Stimulated activated naive CD8-positive, alpha-beta T cell treated with anti-CD3 and anti-CD28 coated beads, Interleukin-15, Interleukin-2, amounts not matched to agents 100 ng/mL and 50 ng/mL, for 24 hours (primary cell): ENCODE results near the gene RNU6-7.

Source experiments
- H3K27ac Mint-ChIP-seq: one replicate; pipeline ENCODE4 v1.8.0; 2021; ENCODE audit warnings: mild to moderate bottlenecking, mixed read lengths
- H3K27me3 Mint-ChIP-seq: one replicate; pipeline ENCODE4 v1.8.0; 2021; ENCODE audit warnings: mixed read lengths
- H3K36me3 Mint-ChIP-seq: one replicate; pipeline ENCODE4 v1.8.0; 2021; ENCODE audit warnings: low read depth, mixed read lengths
- H3K4me1 Mint-ChIP-seq: one replicate; pipeline ENCODE4 v1.8.0; 2021; ENCODE audit warnings: low read depth, mixed read lengths
- H3K4me3 Mint-ChIP-seq: one replicate; pipeline ENCODE4 v1.8.0; 2021; ENCODE audit warnings: mild to moderate bottlenecking, mixed read lengths
- H3K9me3 Mint-ChIP-seq: one replicate; pipeline ENCODE4 v1.8.0; 2021; ENCODE audit warnings: mixed read lengths

The RNU6-7 gene

DNA sequence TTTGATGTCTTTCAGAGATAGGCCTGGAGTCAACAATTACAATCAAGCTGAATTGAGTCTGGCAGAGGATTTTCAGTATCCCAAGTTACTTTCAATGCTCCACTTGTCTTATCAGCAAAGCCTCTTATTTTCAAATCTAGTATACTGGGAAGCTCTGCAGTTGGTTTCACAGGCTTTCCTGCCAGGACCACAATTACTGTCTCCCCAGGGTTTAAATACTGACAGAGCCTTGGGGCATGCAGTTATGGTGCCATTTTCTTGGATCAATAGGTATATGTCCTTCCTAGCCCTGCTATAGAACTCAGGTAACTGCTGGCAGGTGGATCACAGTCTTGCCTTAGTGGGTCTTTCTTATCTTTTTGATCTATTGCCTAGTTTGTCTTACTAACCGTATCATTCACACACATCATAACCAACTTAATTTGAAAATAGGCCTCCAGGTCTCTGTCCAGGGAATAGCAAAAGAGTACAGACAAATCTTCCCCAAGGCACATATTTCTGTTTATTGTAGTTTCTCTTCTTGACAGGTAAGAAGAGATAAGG is 23.6 kb downstream of the RNU6-7 start:
- Mint-ChIP-seq H3K36me3 (no peaks in the 10 kb centered on the region), H3K9me3 (no peaks in the 10 kb centered on the region), H3K27me3 (no peaks in the 10 kb centered on the region), H3K27ac (no peak overlapping the region), H3K4me1 (no peaks in the 10 kb centered on the region), H3K4me3 (no peak overlapping the region)

- no peaks in the 10 kb centered on the region for H3K27me3 Mint-ChIP-seq
- no peaks in the 10 kb centered on the region for H3K4me1 Mint-ChIP-seq
- H3K9me3 Mint-ChIP-seq, result no peaks in the 10 kb centered on the region
- H3K27ac Mint-ChIP-seq, result no peak overlapping the region
- H3K4me3 Mint-ChIP-seq, result no peak overlapping the region
- no peaks in the 10 kb centered on the region for H3K36me3 Mint-ChIP-seq
Measured at GRCh38 chr14:32226056-32226455, 24.2 kb downstream of the RNU6-7 start.

GRCh38 chr14:32230181-32230580 is 28.3 kb downstream of the RNU6-7 start:
- H3K27me3 Mint-ChIP-seq, result no peaks in the 10 kb centered on the region

GRCh38 chr14:32230695-32231280 is 28.9 kb downstream of the RNU6-7 start:
- H3K27me3 Mint-ChIP-seq, result no peaks in the 10 kb centered on the region
- H3K9me3 Mint-ChIP-seq, result no peaks in the 10 kb centered on the region
- H3K4me1 Mint-ChIP-seq, result peaks cover 5% of the 10 kb centered on the region
- no peaks in the 10 kb centered on the region for H3K36me3 Mint-ChIP-seq
- no peak overlapping the region for H3K27ac Mint-ChIP-seq
- H3K4me3 Mint-ChIP-seq, result no peak overlapping the region

More at GRCh38 chr14:32230181-32230580, 28.3 kb downstream of the RNU6-7 start:
- Mint-ChIP-seq H3K4me3 (no peak overlapping the region), H3K4me1 (peaks cover 5% of the 10 kb centered on the region), H3K27ac (no peak overlapping the region), H3K9me3 (no peaks in the 10 kb centered on the region), H3K36me3 (no peaks in the 10 kb centered on the region)

- peak overlapping the region; percentile 17 for H3K27ac Mint-ChIP-seq
- H3K27me3 Mint-ChIP-seq, result no peaks in the 10 kb centered on the region
- H3K9me3 Mint-ChIP-seq, result no peaks in the 10 kb centered on the region
- peaks cover 5% of the 10 kb centered on the region for H3K4me1 Mint-ChIP-seq
- no peaks in the 10 kb centered on the region for H3K36me3 Mint-ChIP-seq
- no peak overlapping the region for H3K4me3 Mint-ChIP-seq
Measured at GRCh38 chr14:32232481-32232880, 30.6 kb downstream of the RNU6-7 start.

DNA sequence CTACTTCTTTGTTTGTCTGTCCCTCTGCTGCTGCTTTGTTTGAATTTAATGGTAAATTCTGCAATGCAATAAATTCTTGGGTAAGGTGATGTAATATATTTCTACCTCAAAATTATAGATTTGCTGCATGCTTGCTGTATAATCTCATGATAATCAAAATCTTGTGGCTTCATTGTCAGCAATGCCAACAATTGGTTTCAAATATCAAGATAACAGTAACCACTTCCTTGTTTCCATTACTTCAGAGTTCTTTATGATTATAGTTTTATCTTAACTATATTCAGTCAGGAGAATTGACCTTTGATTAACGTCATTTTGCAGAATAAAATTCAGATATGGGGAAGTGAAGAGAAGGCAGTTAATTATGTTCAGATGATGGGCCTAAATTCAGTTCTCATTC is 31.4 kb downstream of the RNU6-7 start:
- H3K9me3 Mint-ChIP-seq, result no peaks in the 10 kb centered on the region
- no peaks in the 10 kb centered on the region for H3K27me3 Mint-ChIP-seq
- H3K27ac Mint-ChIP-seq, result no peak overlapping the region
- H3K36me3 Mint-ChIP-seq, result no peaks in the 10 kb centered on the region
- no peak overlapping the region for H3K4me3 Mint-ChIP-seq
- peaks cover 5% of the 10 kb centered on the region for H3K4me1 Mint-ChIP-seq

DNA sequence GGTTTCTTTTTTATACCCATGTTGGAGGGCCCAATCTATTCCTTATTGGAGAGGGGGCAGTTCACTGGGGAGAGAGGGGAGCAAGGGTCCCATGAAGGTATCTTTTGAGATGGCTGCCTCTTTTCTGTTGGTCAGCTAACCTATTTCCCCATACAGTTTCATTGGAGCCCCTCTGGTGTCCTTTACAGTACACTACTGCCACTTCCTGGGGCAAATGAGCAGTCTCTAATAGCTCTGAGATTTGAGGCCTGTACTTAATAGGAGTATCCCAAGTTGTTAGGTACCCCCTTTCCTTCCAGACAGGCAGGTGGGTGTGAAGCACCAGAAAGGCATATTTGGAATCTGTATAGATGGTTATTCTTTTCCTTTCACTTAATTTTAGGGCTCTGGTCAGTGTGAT is 42.6 kb downstream of the RNU6-7 start:
- no peak overlapping the region for H3K4me3 Mint-ChIP-seq
- H3K27ac Mint-ChIP-seq, result no peak overlapping the region
- H3K9me3 Mint-ChIP-seq, result no peaks in the 10 kb centered on the region
- H3K27me3 Mint-ChIP-seq, result no peaks in the 10 kb centered on the region
- no peaks in the 10 kb centered on the region for H3K36me3 Mint-ChIP-seq
- no peaks in the 10 kb centered on the region for H3K4me1 Mint-ChIP-seq

DNA sequence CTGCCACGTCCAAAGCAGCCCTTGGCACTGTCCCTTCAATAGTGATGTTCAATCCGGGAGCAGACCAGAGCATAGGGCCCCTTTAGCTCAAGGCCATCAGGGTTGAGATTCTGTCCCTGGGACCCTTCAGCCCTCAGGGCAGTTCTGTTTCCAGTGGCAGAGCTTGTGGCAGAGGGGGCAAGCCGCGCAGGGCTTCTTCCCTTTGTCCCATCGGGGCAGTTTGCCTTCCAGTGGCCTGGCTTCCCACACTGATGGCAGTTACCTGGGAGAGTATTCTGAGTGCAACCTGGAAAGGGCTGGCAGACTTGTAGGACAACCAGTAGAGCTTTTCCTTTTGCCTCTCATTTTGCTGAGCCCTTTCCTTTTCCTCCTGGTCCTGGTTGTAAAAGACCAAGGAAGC is 44.9 kb downstream of the RNU6-7 start:
- no peaks in the 10 kb centered on the region for H3K36me3 Mint-ChIP-seq
- no peak overlapping the region for H3K4me3 Mint-ChIP-seq
- H3K4me1 Mint-ChIP-seq, result no peaks in the 10 kb centered on the region
- no peak overlapping the region for H3K27ac Mint-ChIP-seq
- no peaks in the 10 kb centered on the region for H3K9me3 Mint-ChIP-seq
- no peaks in the 10 kb centered on the region for H3K27me3 Mint-ChIP-seq

GRCh38 chr14:32249371-32249770 is 47.5 kb downstream of the RNU6-7 start:
- Mint-ChIP-seq H3K27me3 (no peaks in the 10 kb centered on the region), H3K36me3 (no peaks in the 10 kb centered on the region), H3K9me3 (no peaks in the 10 kb centered on the region), H3K27ac (no peak overlapping the region), H3K4me1 (no peaks in the 10 kb centered on the region), H3K4me3 (no peak overlapping the region)

GRCh38 chr14:32249780-32250179 is 47.9 kb downstream of the RNU6-7 start:
- no peaks in the 10 kb centered on the region for H3K4me1 Mint-ChIP-seq
- no peak overlapping the region for H3K27ac Mint-ChIP-seq

DNA sequence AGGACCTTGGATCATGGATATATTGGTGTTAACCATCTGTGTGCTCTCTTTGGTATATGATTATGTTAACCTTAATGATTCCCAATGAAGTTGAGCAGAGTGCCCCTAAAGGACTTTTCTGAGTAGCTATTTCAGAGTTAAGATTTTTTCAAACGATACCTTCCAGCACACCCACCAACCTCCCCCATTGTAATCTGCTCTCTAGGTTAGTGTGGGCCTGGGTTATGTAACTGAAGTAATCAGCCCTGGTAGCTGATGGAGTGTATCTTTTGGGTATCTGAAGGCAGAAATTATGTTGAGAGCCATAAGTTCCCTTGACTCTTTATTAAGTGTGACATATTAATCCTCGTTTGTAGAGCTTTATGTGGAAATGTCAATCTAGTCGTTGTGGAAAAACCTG is 48.8 kb downstream of the RNU6-7 start:
- no peak overlapping the region for H3K27ac Mint-ChIP-seq
- H3K36me3 Mint-ChIP-seq, result no peaks in the 10 kb centered on the region
- no peaks in the 10 kb centered on the region for H3K27me3 Mint-ChIP-seq
- no peaks in the 10 kb centered on the region for H3K9me3 Mint-ChIP-seq
- H3K4me1 Mint-ChIP-seq, result no peaks in the 10 kb centered on the region
- H3K4me3 Mint-ChIP-seq, result no peak overlapping the region

More at GRCh38 chr14:32249780-32250179, 47.9 kb downstream of the RNU6-7 start:
- no peaks in the 10 kb centered on the region for H3K27me3 Mint-ChIP-seq
- no peaks in the 10 kb centered on the region for H3K9me3 Mint-ChIP-seq
- H3K4me3 Mint-ChIP-seq, result no peak overlapping the region
- H3K36me3 Mint-ChIP-seq, result no peaks in the 10 kb centered on the region

DNA sequence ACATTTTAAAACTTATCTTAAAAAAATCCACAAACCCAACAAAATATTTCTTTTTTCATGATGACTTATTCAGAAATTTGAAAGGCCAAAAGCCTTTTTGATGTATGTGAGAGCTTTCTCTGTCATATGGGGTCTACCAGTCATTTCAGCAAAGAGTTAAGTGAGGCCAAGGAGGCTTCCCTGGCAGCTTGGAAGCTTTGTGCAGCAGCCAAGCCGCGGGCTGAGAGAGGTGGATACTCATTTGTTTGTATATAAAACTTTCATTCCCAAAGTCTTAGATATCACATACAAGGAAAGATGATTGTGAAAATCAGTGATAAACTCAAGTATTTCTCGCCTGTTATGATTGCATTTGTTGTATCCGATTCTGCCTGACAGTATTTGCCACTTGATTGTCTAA is 49.7 kb downstream of the RNU6-7 start:
- Mint-ChIP-seq H3K27ac (no peak overlapping the region), H3K4me1 (no peaks in the 10 kb centered on the region), H3K36me3 (no peaks in the 10 kb centered on the region), H3K9me3 (no peaks in the 10 kb centered on the region), H3K4me3 (no peak overlapping the region), H3K27me3 (no peaks in the 10 kb centered on the region)
